GM12874 (cell line): ENCODE measurements around the gene FNDC1.

Experiments used
- TF ChIP-seq, protein P1 (sequence below): IDR thresholded peaks from 2 replicates; pipeline ENCODE4 v1.5.1; 2011; ENCODE audit warnings: low read depth, mild to moderate bottlenecking, control low read depth, low read length, moderate library complexity; ENCODE audit not compliant: insufficient read depth

The FNDC1 gene

DNA sequence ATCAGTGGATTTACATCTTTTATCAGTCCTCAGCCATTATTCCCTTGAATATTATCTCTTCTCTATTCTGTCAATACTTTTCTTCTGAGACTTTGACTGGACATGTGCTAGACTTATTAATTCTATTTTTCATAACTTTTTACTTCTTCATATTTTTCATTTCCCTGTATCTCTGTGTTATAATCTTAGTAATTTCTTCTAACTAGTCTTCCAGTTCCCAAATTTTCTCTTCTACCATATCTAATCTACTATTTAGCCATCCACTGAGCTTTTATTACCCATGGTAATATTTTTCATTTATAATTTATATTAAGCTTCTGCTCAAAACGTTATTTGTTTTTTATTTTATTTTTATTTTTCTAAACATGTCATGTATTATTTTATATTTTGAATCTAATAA lies 13.1 kb upstream of the FNDC1 start:
- TF ChIP-seq, protein P1, sequence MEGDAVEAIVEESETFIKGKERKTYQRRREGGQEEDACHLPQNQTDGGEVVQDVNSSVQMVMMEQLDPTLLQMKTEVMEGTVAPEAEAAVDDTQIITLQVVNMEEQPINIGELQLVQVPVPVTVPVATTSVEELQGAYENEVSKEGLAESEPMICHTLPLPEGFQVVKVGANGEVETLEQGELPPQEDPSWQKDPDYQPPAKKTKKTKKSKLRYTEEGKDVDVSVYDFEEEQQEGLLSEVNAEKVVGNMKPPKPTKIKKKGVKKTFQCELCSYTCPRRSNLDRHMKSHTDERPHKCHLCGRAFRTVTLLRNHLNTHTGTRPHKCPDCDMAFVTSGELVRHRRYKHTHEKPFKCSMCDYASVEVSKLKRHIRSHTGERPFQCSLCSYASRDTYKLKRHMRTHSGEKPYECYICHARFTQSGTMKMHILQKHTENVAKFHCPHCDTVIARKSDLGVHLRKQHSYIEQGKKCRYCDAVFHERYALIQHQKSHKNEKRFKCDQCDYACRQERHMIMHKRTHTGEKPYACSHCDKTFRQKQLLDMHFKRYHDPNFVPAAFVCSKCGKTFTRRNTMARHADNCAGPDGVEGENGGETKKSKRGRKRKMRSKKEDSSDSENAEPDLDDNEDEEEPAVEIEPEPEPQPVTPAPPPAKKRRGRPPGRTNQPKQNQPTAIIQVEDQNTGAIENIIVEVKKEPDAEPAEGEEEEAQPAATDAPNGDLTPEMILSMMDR, result no peak

DNA sequence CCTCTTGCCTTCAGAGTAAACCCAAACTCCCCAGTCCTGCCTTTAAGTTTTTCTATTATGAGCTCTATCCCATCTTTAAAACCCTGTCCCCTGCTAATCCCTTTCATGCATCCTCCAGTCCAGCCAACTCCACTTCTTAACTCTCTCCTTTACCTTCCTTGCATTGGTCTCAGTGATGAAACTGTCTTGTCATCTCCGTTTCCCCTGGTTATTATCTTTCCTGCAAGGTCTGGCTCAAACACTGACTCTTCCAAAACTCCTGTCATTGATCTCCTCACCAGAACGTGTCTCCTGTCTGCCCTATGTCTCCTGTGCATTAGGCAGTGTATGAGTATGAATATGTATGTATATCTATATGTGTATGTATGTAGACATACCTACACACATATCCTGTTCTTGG lies 11.8 kb upstream of the FNDC1 start:
- TF ChIP-seq, protein P1, result no peak

DNA sequence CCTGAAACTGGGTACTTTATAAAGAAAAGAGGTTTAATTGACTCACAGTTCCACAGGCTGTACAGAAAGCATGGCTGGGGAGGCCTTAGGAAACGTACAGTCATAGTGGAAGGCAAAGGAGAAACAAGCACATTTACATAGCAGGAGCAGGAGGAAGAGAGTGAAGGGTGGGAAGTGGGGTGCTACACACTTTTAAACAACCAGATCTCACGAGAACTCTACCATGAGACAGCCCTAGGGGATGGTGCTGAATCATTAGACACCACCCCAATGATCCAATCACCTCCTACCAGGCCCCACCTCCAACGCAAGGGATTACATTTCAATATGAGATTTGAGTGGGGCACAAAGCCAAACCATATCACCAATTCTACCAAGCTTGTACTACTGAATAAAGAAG lies 7.4 kb upstream of the FNDC1 start:
- TF ChIP-seq, protein P1, result no peak

GRCh38 chr6:159163901-159164370 lies 5.3 kb upstream of the FNDC1 start:
- TF ChIP-seq, protein P1, result no peak

- TF ChIP-seq, protein P1, result no peak
Measured at GRCh38 chr6:159168536-159169192, 536 bp upstream of the FNDC1 start.

GRCh38 chr6:159169557-159170332 lies 545 bp downstream of the FNDC1 start:
- TF ChIP-seq, protein P1, result no peak

DNA sequence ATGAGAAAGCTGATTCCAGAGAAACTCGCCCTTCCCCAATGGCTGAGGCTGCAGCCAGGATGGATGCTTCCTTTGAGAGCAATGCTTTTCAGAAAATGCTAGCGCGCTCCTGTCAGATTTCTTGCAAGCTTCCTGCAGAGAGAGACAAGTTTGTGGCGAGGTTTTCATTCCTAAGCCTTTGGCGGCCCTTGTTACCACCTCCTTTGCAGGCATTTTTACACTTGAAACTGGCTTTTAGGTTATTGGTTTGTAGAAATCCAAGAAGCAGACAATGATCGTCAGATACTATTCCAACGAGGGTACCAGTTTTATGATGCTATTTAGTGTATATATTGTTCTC lies 1.1 kb downstream of the FNDC1 start:
- TF ChIP-seq, protein P1, result no peak
